HCT116 (cell line): ENCODE data around the gene OPRL1. TPM values are rescaled to one million over a fixed set of nuclear protein-coding genes. Genes with fewer than 3 reads are reported as not detected.
"Not testable (repeated sequence)": the region's sequence is repeated elsewhere in the genome, so short reads cannot be mapped to it uniquely, and the experiment has no call there.

Experiments used
- ATAC-seq: fragments of 200-7000 bp; cut with Tn5 transposase; 2 replicates; pipeline ENCODE4 v1.9.1; 2020; ENCODE audit warnings: mild to moderate bottlenecking, moderate library complexity
- BruUV-seq: library from RNA; stranded (reverse); fragments of 400-500 nt; replicated peaks from 2 replicates; lab custom pipeline; 2021; lab: Mats Ljungman, UMichigan
- CTCF ChIA-PET: fragments of 300-600 bp; sonication (Branson Sonifier 250); formaldehyde crosslinking; loops from one replicate; lab custom pipeline; 2021; ENCODE audit warnings: antibody characterized with exemption; lab: Charles Lee
- POLR2A ChIA-PET: fragments of 300-600, 350-600 bp; sonication (Branson Sonifier 250); formaldehyde crosslinking; loops from one replicate; lab custom pipeline; 2021; ENCODE audit warnings: antibody characterized with exemption; lab: Charles Lee
- RAD21 ChIA-PET, 2 experiments: fragments of 300-600 bp; sonication (Branson Sonifier 250); formaldehyde crosslinking; loops; one replicate each; lab custom pipeline; 2023; ENCODE audit warnings: low total read pairs in 2 of 2; ENCODE audit not compliant: uncharacterized antibody in 2 of 2, unreplicated experiment in 2 of 2, low non-redundant PET in 1 of 2; lab: Charles Lee
- DNase-seq: peaks from one replicate; pipeline ENCODE4 v3.0.0-alpha.2; 2010; ENCODE audit warnings: low read depth, low spot score
- H2AFZ ChIP-seq: fragments of 200-600 bp; shearing (Covaris generic), sonication (generic); 2 replicates; pipeline ENCODE4 v1.6.1; 2017; ENCODE audit warnings: low read depth, mixed run types, mixed read lengths, antibody characterized with exemption, low read length; ENCODE audit not compliant: poor library complexity, severe bottlenecking
- H3K27ac ChIP-seq: 2 replicates; pipeline ENCODE4 v1.5.1; 2012; ENCODE audit warnings: low read depth, low read length
- H3K27me3 ChIP-seq: fragments of 200-600 bp; sonication (generic); 2 replicates; pipeline ENCODE4 v1.6.1; 2016; ENCODE audit warnings: mixed run types, low read length, mixed read lengths; ENCODE audit not compliant: insufficient read depth
- H3K36me3 ChIP-seq, 2 experiments: fragments of 200-500 bp in 1 of 2; fragments of 200-600 bp in 1 of 2; sonication (Bioruptor generic) in 1 of 2; sonication (generic) in 1 of 2; 2 replicates each; pipeline versions ENCODE4 v1.5.1 to v1.6.1; 2014 to 2016; ENCODE audit warnings: low read length in 2 of 2, inconsistent platforms in 1 of 2, mixed read lengths in 1 of 2, mixed run types in 1 of 2; ENCODE audit not compliant: insufficient read depth in 2 of 2, control insufficient read depth in 1 of 2
- H3K4me1 ChIP-seq, 2 experiments: fragments of 200-600 bp in 1 of 2; sonication (generic) in 1 of 2; 2 replicates each; pipeline versions ENCODE4 v1.5.1 to v1.6.1; 2012 to 2017; ENCODE audit warnings: low read length in 2 of 2, inconsistent platforms in 1 of 2, mild to moderate bottlenecking in 1 of 2, mixed read lengths in 1 of 2, mixed run types in 1 of 2, moderate library complexity in 1 of 2; ENCODE audit not compliant: insufficient read depth in 2 of 2, control insufficient read depth in 1 of 2
- H3K4me2 ChIP-seq: fragments of 200-600 bp; sonication (generic); 2 replicates; pipeline ENCODE4 v1.6.1; 2017; ENCODE audit warnings: mixed run types, low read length, mixed read lengths
- H3K4me3 ChIP-seq, 2 experiments: fragments of 200-600 bp in 1 of 2; sonication (generic) in 1 of 2; replicated peaks in 1 of 2; 2 replicates each; pipeline ENCODE4 v1.5.1; 2011 to 2016; ENCODE audit warnings: low read length in 2 of 2, control low read depth in 1 of 2, low read depth in 1 of 2, mild to moderate bottlenecking in 1 of 2, mixed read lengths in 1 of 2, mixed run types in 1 of 2
- H3K79me2 ChIP-seq: fragments of 200-600 bp; sonication (generic); 2 replicates; pipeline ENCODE4 v1.6.1; 2017; ENCODE audit warnings: mild to moderate bottlenecking, mixed run types, low read length, moderate library complexity, mixed read lengths; ENCODE audit not compliant: insufficient read depth
- H3K9ac ChIP-seq: fragments of 200-600 bp; sonication (generic); 2 replicates; pipeline ENCODE4 v1.6.1; 2016; ENCODE audit warnings: low read length, mixed read lengths
- H3K9me2 ChIP-seq: fragments of 200-600 bp; sonication (generic), shearing (Covaris generic); 2 replicates; pipeline ENCODE4 v1.6.1; 2017; ENCODE audit warnings: mixed run types, mild to moderate bottlenecking, moderate library complexity; ENCODE audit not compliant: insufficient read depth
- H3K9me3 ChIP-seq, 2 experiments: fragments of 200-500 bp in 1 of 2; fragments of 200-600 bp in 1 of 2; sonication (Bioruptor generic) in 1 of 2; sonication (generic) in 1 of 2; 2 replicates each; pipeline ENCODE4 v1.6.1; 2014 to 2017; ENCODE audit warnings: low read length in 2 of 2, mixed read lengths in 2 of 2, inconsistent platforms in 1 of 2, low read depth in 1 of 2, mild to moderate bottlenecking in 1 of 2, mixed run types in 1 of 2, moderate library complexity in 1 of 2; ENCODE audit not compliant: control insufficient read depth in 1 of 2, insufficient read depth in 1 of 2
- H4K20me1 ChIP-seq: fragments of 200-600 bp; sonication (generic), shearing (Covaris generic); 2 replicates; pipeline ENCODE4 v1.6.1; 2017; ENCODE audit warnings: mixed run types, mild to moderate bottlenecking, moderate library complexity; ENCODE audit not compliant: insufficient read depth
- JUND ChIP-seq: IDR thresholded peaks from 2 replicates; pipeline ENCODE4 v1.6.1; 2012
- intact Hi-C: fragments of 100-400 bp; cut with micrococcal nuclease; formaldehyde crosslinking; loops from 2 replicates; pipeline ENCODE4 v1.10.0; 2022
- total RNA-seq: library from RNA; stranded (reverse); gene quantifications from one replicate; pipeline ENCODE4 v1.2.1, GENCODE V29; 2021; ENCODE audit not compliant: unreplicated experiment

OPRL1 gene
- total RNA-seq, 1 experiment from 2014 or later: 1.6 TPM

DNA sequence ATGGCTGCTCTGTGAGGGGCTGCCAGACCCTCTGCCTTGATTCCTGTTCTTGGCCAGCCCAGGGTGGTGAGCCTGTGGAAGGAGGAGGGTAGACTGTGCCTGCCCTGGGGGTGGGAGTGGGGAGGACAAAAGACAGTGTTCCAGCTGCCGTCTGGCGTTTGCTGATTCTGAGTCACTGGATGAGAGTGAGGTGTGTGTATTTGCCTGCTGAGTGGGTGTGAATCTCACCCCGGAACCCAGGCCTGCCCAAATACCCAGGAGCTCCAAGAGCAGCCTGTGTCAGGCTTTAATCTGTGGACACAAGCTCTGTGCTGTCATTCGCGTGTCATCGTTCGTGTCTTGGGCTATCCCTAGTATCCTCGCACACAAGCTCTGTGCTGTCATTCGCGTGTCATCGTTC is 6.9 kb downstream of the OPRL1 start:
- Histone ChIP-seq H2AFZ (no peak overlapping the region), H3K9me3 (peaks cover 6% of the 10 kb centered on the region in 2 experiments; a peak in 2 of 4 replicates), H3K9me2 (no peaks in the 10 kb centered on the region), H3K36me3 (no peaks in the 10 kb centered on the region), H3K4me3 (no peak overlapping the region), H3K79me2 (no peaks in the 10 kb centered on the region), H3K4me2 (no peak overlapping the region), H4K20me1 (no peaks in the 10 kb centered on the region), H3K27ac (no peak overlapping the region), H3K9ac (no peak overlapping the region), H3K4me1 (peaks cover 5 to 7% of the 10 kb centered on the region in 2 experiments; a peak in 2 of 4 replicates), H3K27me3 (no peaks in the 10 kb centered on the region)
- ATAC-seq (no peak), DNase-seq (no peak)
- intact Hi-C loops: no loop called here
- ChIA-PET RAD21 (no interaction called here), POLR2A (interaction anchor here (0.5 kb wide), 1 partner anchor 36 kb away, joined by 4 read pairs; no protein-coding TSS in a partner anchor), CTCF (no interaction called here)
- no TSS peak for BruUV-seq
- TF ChIP-seq JUND: no peak

GRCh38 chr20:64087226-64087825 is 7.4 kb downstream of the OPRL1 start:
- ATAC-seq, H3K9ac ChIP-seq, CTCF ChIA-PET, H3K79me2 ChIP-seq, H3K4me1 ChIP-seq, H2AFZ ChIP-seq, H3K4me3 ChIP-seq, H3K27ac ChIP-seq, intact Hi-C loops, H4K20me1 ChIP-seq, BruUV-seq, H3K9me2 ChIP-seq, RAD21 ChIA-PET, DNase-seq, H3K4me2 ChIP-seq, H3K9me3 ChIP-seq, H3K27me3 ChIP-seq, H3K36me3 ChIP-seq: not testable (repeated sequence)
- POLR2A ChIA-PET: interaction anchor here (0.5 kb wide), 1 partner anchor 36 kb away, joined by 4 read pairs; no protein-coding TSS in a partner anchor

- H4K20me1 ChIP-seq, H3K4me3 ChIP-seq, RAD21 ChIA-PET, H3K9ac ChIP-seq, POLR2A ChIA-PET, H3K4me1 ChIP-seq, H3K27me3 ChIP-seq, H3K9me2 ChIP-seq, BruUV-seq, DNase-seq, H3K9me3 ChIP-seq, intact Hi-C loops, H3K36me3 ChIP-seq, H3K27ac ChIP-seq, H3K4me2 ChIP-seq, CTCF ChIA-PET, H3K79me2 ChIP-seq, H2AFZ ChIP-seq, ATAC-seq: not testable (repeated sequence)
Observed at GRCh38 chr20:64088586-64088985, 8.7 kb downstream of the OPRL1 start.
